Heart right ventricle (tissue), 16 donors: ENCODE measurements around the gene CMTR2. TPM values are rescaled to one million over a fixed set of nuclear protein-coding genes. Genes with fewer than 3 reads are reported as not detected.

ENCODE experiments used
- ATAC-seq, 8 donors: fragments of 200-7000 bp; cut with Tn5 transposase; one replicate each; pipeline ENCODE4 v1.9.1; 2020; ENCODE audit warnings: mild to moderate bottlenecking in 8 of 8, moderate library complexity in 8 of 8, moderate number of reproducible peaks in 1 of 8
- DNase-seq, 2 donors: peaks; one replicate each; pipeline ENCODE4 v3.0.0-alpha.2; 2020
- H3K27ac ChIP-seq, 10 donors: fragments of 200-600 bp; sonication (generic) in 2 of 10; one replicate each; pipeline versions ENCODE4 v1.5.0 to v1.8.0; 2020 to 2022; ENCODE audit warnings: mild to moderate bottlenecking in 3 of 10
- H3K27me3 ChIP-seq, 7 donors: fragments of 200-600 bp; one replicate each; pipeline ENCODE4 v1.8.0; 2021 to 2022; ENCODE audit warnings: mild to moderate bottlenecking in 2 of 7
- H3K36me3 ChIP-seq, 9 donors: fragments of 200-600 bp; sonication (generic) in 1 of 9; one replicate each; pipeline versions ENCODE4 v1.5.0 to v1.8.0; 2020 to 2022; ENCODE audit warnings: mild to moderate bottlenecking in 2 of 9
- H3K4me1 ChIP-seq, 9 donors: fragments of 200-600 bp; sonication (generic) in 1 of 9; one replicate each; pipeline versions ENCODE4 v1.5.0 to v1.8.0; 2020 to 2022; ENCODE audit warnings: mild to moderate bottlenecking in 4 of 9
- H3K4me3 ChIP-seq, 10 donors: fragments of 200-600 bp; sonication (generic) in 2 of 10; one replicate each; pipeline versions ENCODE4 v1.5.0 to v1.8.0; 2020 to 2022; ENCODE audit warnings: mild to moderate bottlenecking in 7 of 10, moderate library complexity in 2 of 10
- H3K9me3 ChIP-seq, 11 donors: fragments of 200-600 bp in 10 of 11; sonication (generic) in 2 of 11; one replicate each; pipeline versions ENCODE4 v1.5.0 to v1.8.0; 2013 to 2022; ENCODE audit warnings: mild to moderate bottlenecking in 2 of 11, control low read depth in 1 of 11, moderate library complexity in 1 of 11
- CTCF ChIP-seq, 9 donors: fragments of 200-600 bp; sonication (generic) in 2 of 9; IDR thresholded peaks; one replicate each; pipeline versions ENCODE4 v1.5.0 to v1.8.0; 2021 to 2022; ENCODE audit warnings: antibody characterized with exemption in 9 of 9, mild to moderate bottlenecking in 5 of 9, moderate library complexity in 1 of 9
- WGBS, 2 donors: extraction: QIAGEN DNeasy Blood & Tissue Kit; methylation state at CpG; one replicate each; pipeline ENCODE4 v1.1.7; 2013; ENCODE audit warnings: inconsistent platforms in 1 of 2; 5-methylcytosine and 5-hydroxymethylcytosine counted together
- intact Hi-C, 10 donors: fragments of 100-400 bp; cut with DNase I; formaldehyde crosslinking; loops; one replicate each; pipeline versions ENCODE4 v1.11.1 to v1.14.2; 2022
- polyA plus RNA-seq, 2 donors: library from polyadenylated mRNA; stranded (reverse); fragments of 200-250 nt; gene quantifications; one replicate each; pipeline ENCODE4 v1.2.3, GENCODE V29; 2013
- total RNA-seq, 10 donors: library from RNA; stranded (reverse); fragmentation: NEBNext Ultra II Directional in 3 of 10; extraction: Animal tissue kit (Norgen Biotek cat#: 25700) in 3 of 10; gene quantifications; one replicate each; pipeline versions ENCODE4 v1.2.1 to v1.2.4, GENCODE V29; 2021 to 2023
- donor health status: Arrhythmogenic right ventricular cardiomyopathy.
- donor health status: ischemic (EF 13 %, LVEDD 7.1; RV severe dilation, severe dysfunction).
- donor health status: healthy with polysubstance abuse.
- donor health status: DM: no; HTN: yes; CAD: no.
- donor health status: DM: no; HTN: no; CAD: no.
- donor health status: ischemic (EF 25% LVEDD 6.9; RV normal size, moderate dysfunction).
- donor health status: ischemic (EF 25% LVEDD 5.7; RV mildly dilated, moderate dysfunction).
- donor health status: healthy.
- donor health status: DM: yes; HTN: yes; CAD: no.
- donor health status: Ischemic cardiomyopathy.
- donor health status: ischemic (EF 35%, LVEDD 5.7; RV mildly dilated, moderate dysfunction).
- donor health status: nonischemic (EF 11% LVEDD 7.7; RV severe dilation, severe dysfunction).
- donor health status: DM: yes; HTN: yes; CAD: no.
- donor health status: PGD.
- donor health status: ischemic (EF 29% LVEDD 5.4; RV normal size, mild dysfunction).
- donor health status: nonischemic (EF 23%, LVEDD 6.1; RV moderate dilation, normal function).

The CMTR2 gene
- total and polyA plus RNA-seq, 12 donors, result 2.7 to 11.6 (median 8.3) TPM

- DNase-seq (no peak), ATAC-seq (no peak)
- Histone ChIP-seq H3K36me3 (no peaks in the 10 kb centered on the region), H3K9me3 (no peaks in the 10 kb centered on the region), H3K27ac (no peak overlapping the region), H3K4me3 (no peak overlapping the region), H3K27me3 (peaks cover 0 to 13% (median 0%) of the 10 kb centered on the region in 7 donors), H3K4me1 (no peaks in the 10 kb centered on the region)
- WGBS, 2 donors, result 62 to 67% methylated on average over 5 of the region's 5 CpGs
- TF ChIP-seq CTCF (IDR thresholded peaks at IDR 0.05), result no peak
- intact Hi-C loops, result no loop called here
Observed at GRCh38 chr16:71262391-71262790, 26.8 kb downstream of the CMTR2 start.

DNA sequence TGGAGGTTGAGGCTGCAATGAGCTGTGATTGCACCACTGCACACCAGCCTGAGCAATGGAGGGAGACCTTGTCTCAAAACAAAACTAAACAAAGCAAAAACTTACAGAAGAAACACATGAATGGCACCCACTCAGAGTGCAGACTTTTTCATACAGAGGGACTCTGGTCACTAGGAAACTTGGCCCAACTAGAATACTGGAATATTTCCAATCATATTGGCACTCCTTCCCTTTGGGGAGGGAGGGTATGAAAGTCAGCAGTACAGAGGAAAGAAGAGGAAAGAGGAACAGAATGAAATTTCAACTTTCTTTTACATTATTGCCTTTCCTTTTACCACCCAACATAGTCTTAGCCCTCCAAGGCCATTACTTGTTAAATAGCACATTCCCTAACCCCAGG lies 28.2 kb downstream of the CMTR2 start:
- ATAC-seq (no peak), DNase-seq (no peak)
- H3K4me1 ChIP-seq, result no peaks in the 10 kb centered on the region
- intact Hi-C loops, result no loop called here
- H3K27me3 ChIP-seq, result peaks cover 0 to 13% (median 0%) of the 10 kb centered on the region in 7 donors
- no peaks in the 10 kb centered on the region for H3K36me3 ChIP-seq
- no peaks in the 10 kb centered on the region for H3K9me3 ChIP-seq
- no peak overlapping the region for H3K4me3 ChIP-seq
- TF ChIP-seq CTCF (IDR thresholded peaks at IDR 0.05), result no peak
- no peak overlapping the region for H3K27ac ChIP-seq

DNA sequence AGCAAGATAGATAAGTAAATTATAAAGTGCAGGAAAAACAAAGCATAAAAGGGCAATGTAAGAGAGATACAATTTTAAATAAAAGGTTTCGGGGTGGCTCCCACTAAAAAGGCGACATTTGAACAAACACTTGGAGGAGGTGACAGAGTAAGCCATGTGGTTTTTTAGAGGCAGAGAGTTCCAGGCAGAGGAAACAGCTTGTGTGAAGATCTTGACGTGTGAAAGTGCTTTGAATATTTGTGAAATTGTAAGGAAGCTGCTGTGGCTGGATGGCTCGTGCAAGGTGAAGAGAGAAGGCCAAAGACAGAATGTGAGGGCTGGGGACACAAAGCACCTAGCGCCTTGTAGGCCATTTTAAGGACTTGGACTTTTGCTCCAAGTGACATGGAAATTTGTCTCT lies 30.1 kb downstream of the CMTR2 start:
- peaks cover 0 to 13% (median 0%) of the 10 kb centered on the region in 7 donors for H3K27me3 ChIP-seq
- H3K27ac ChIP-seq, result no peak overlapping the region
- TF ChIP-seq CTCF (IDR thresholded peaks at IDR 0.05), result no peak
- H3K9me3 ChIP-seq, result no peaks in the 10 kb centered on the region
- WGBS, 2 donors, result 68 to 73% methylated on average over 5 of the region's 5 CpGs
- DNase-seq (no peak), ATAC-seq (no peak)
- peaks cover 0 to 5% (median 0%) of the 10 kb centered on the region in 9 donors for H3K4me1 ChIP-seq
- H3K36me3 ChIP-seq, result no peaks in the 10 kb centered on the region
- no peak overlapping the region for H3K4me3 ChIP-seq
- intact Hi-C loops, result loop anchor here in 1 of 10 donors (10.0 kb wide), 1 partner anchor 46 kb away; no protein-coding TSS in a partner anchor

DNA sequence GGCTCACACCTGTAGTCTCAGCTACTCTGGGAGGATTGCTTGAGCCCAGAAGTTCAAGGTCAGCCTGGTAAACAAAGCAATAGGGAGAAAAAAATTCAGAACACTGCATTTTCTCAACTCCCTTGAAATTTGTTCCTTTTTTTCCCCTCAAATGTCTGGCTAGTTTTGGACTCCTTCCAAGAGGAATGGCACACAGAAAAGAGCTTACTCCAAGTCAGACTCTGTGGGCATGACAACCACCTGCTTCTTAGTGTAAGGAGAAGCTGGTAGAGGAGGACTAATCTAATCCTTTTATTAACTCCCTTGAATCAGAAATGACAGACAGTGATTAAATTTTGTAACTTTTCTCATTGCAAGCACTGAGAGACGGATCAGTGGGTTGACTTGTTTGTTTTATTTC lies 30.8 kb downstream of the CMTR2 start:
- no peak overlapping the region for H3K27ac ChIP-seq
- H3K36me3 ChIP-seq, result no peaks in the 10 kb centered on the region
- H3K4me1 ChIP-seq, result peaks cover 0 to 5% (median 0%) of the 10 kb centered on the region in 9 donors
- DNase-seq (no peak), ATAC-seq (no peak)
- no peak overlapping the region for H3K4me3 ChIP-seq
- no peak for TF ChIP-seq CTCF (IDR thresholded peaks at IDR 0.05)
- H3K9me3 ChIP-seq, result no peaks in the 10 kb centered on the region
- peaks cover 0 to 13% (median 0%) of the 10 kb centered on the region in 7 donors for H3K27me3 ChIP-seq
- WGBS, 2 donors, result 85 to 86% methylated on average over 1 of the region's 1 CpG
- intact Hi-C loops, result loop anchor here in 1 of 10 donors (10.0 kb wide), 1 partner anchor 46 kb away; no protein-coding TSS in a partner anchor
